ENCODE data around the gene AMDHD2. TPM values are rescaled to one million over a fixed set of nuclear protein-coding genes. Genes with fewer than 3 reads are reported as not detected.

AMDHD2 gene
- total and polyA plus RNA-seq, 9 donors, result 0.47 to 28.7 (median 25.6) TPM

DNA sequence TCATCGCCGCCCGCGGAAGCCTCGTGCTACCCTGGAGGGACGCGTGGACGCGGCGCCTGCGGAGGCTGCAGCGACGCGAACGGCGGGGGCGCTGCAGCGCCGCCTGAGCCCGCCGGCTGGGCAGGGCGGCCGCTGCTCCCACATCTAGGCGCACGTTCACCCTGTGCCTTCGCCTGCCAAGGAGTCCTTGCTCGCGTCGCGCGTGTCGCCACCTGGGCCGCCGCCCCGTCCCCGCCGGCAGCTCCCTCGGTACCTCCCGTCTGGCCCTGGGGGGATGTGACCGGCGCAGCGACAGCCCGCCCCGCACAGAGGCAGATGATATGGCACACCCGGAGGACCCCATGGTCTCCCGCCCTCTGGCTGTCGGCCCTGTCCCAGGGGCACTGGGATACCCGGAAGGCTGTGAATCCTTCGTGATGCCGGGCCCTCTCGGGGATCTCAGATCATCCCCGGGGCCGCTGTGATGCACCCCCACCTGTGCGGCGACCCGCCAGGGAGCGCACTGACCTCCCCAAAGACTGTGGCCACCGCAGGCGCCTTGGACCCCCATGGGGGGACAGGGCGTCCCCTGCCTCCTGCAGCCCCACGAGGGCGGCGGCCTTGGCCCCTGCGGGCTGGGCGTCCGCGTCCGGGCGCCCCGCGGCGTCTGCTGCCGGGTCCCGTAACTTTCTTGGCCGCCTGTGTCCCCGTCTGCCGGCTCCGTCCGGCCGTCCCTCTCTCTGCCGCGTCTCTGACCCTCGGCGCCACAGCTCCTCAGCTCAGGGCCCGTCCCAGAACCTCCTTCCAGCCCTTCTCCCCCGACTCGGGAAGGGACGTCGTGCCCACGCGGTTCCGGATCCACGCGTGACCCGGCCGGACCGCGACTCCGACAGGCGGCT, 45.9 kb upstream of the AMDHD2 start:
- no peak for TF ChIP-seq POLR2A (IDR thresholded peaks at IDR 0.05)
- TF ChIP-seq, protein P1, sequence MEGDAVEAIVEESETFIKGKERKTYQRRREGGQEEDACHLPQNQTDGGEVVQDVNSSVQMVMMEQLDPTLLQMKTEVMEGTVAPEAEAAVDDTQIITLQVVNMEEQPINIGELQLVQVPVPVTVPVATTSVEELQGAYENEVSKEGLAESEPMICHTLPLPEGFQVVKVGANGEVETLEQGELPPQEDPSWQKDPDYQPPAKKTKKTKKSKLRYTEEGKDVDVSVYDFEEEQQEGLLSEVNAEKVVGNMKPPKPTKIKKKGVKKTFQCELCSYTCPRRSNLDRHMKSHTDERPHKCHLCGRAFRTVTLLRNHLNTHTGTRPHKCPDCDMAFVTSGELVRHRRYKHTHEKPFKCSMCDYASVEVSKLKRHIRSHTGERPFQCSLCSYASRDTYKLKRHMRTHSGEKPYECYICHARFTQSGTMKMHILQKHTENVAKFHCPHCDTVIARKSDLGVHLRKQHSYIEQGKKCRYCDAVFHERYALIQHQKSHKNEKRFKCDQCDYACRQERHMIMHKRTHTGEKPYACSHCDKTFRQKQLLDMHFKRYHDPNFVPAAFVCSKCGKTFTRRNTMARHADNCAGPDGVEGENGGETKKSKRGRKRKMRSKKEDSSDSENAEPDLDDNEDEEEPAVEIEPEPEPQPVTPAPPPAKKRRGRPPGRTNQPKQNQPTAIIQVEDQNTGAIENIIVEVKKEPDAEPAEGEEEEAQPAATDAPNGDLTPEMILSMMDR (IDR thresholded peaks at IDR 0.05), result peak in 1 of 3 donors; percentile 25
- intact Hi-C loops (cut with DNase I), result no loop called here
- no peaks in the 10 kb centered on the region for H3K36me3 ChIP-seq
- peaks cover 6% of the 10 kb centered on the region for H3K27me3 ChIP-seq
- H3K9me3 ChIP-seq, result no peaks in the 10 kb centered on the region
- peaks cover 9% of the 10 kb centered on the region for H3K4me1 ChIP-seq (ENCODE audit: insufficient read depth)
- 0 to 1% (median 1%) methylated on average over 46 to 100 of the region's 100 CpGs for WGBS, 3 donors
- peak overlapping the region; percentile 62 for H3K4me3 ChIP-seq
- no peak overlapping the region for H3K27ac ChIP-seq
- peak in 4 of 5 donors; percentile 40 to 58 (median 47) for DNase-seq

DNA sequence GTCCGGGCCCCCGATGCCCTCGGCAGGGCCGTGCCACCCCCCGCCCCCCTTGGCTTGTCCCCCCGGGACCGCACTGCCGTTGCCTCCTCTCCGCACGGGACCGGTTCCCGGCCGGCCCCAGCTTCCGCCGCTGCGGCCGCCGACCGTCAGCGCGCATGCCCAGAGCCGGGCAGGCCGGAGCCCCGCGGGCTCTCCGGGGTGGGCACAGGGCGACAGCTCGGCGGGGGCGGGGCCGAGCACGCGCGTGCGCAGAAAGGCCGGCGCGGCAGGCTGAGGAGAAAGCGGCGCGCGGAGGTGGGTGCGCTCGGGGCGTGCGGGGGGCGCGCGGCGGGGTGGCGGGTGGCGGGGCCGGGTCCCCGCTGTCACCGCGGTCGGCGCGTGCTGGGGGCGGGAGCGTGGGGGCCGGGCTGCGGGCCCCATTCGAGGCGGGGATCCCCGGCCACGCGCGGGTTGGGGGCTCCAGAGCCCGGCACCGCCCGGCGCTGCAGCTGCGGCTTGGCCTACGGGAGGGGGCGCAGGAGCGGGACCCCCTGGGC, 45.2 kb upstream of the AMDHD2 start, which contains the start of gene TBC1D24:
Gene TBC1D24 (plus strand): TSS at position 251 of the 536 bp plus-strand sequence. CDS start 21,022 bp downstream, outside the sequence.
- 0 to 1% (median 0%) methylated on average over 7 to 77 of the region's 77 CpGs for WGBS, 3 donors
- Histone ChIP-seq H3K9me3 (no peaks in the 10 kb centered on the region), H3K4me1 (ENCODE audit: insufficient read depth) (peaks cover 9% of the 10 kb centered on the region), H3K36me3 (no peaks in the 10 kb centered on the region), H3K27me3 (peaks cover 6% of the 10 kb centered on the region), H3K4me3 (peak within 1 kb of the TSS; percentile 62), H3K27ac (no peak within 1 kb of the TSS)
- no peak for TF ChIP-seq EP300 (IDR thresholded peaks at IDR 0.05)
- TF ChIP-seq POLR2A (IDR thresholded peaks at IDR 0.05), result no peak
- TF ChIP-seq, protein P1 (IDR thresholded peaks at IDR 0.05), result no peak
- intact Hi-C loops (cut with DNase I), result no loop called here
- peak; percentile 84 to 92 (median 89) for DNase-seq

DNA sequence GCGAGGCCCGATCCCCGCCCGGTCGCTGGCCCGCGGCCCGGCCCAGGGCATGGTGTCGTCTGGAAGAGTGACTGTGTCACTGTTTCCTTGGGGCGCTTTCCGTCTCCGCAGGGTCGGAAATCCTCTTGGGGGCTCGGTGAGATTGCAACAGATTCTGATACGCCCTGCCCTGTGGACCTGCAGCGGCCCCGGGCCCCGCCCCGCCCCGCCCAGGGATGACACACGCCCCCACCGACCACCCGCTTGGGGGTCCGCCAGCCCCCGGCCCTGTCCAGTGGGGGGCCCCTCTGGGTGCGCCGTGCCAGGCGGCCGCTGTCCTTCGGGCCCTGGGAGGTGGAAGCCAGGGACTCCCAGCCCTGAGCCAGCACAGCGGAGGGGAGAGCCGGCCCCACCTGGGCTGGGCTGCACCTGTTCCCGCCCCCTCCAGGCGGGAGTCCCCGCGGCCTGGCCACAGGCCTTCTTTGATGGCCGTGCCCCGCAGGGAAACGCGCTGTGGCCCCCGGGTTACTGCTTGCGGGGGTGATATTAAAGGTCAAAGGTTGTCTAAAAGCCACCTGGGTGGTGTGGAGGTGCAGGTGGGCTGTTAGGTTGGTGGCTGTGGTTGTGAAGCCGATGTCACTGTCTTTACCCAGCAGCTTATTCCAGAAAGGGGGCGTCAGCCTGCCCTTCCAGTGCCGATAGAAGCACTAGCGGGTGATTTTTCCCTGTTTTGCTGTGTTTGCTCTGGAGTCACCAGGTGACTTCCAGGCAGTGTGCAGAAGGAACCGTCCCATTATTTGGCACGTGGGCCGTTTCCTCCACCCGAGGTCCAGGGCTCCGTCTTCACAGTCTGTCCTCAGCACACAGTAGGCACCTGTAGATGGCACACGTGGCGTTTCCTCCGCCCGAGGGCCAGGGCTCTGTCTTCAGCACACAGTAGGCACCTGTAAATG, 44.5 kb upstream of the AMDHD2 start:
- Histone ChIP-seq H3K4me3 (peak overlapping the region; percentile 62), H3K27me3 (peaks cover 6% of the 10 kb centered on the region), H3K9me3 (no peaks in the 10 kb centered on the region), H3K27ac (no peak overlapping the region), H3K36me3 (no peaks in the 10 kb centered on the region), H3K4me1 (ENCODE audit: insufficient read depth) (peaks cover 9% of the 10 kb centered on the region)
- DNase-seq, result peak in 1 of 5 donors; percentile 34
- TF ChIP-seq, protein P1 (IDR thresholded peaks at IDR 0.05), result no peak
- TF ChIP-seq EP300 (IDR thresholded peaks at IDR 0.05), result no peak
- no peak for TF ChIP-seq POLR2A (IDR thresholded peaks at IDR 0.05)
- intact Hi-C loops (cut with DNase I), result no loop called here
- WGBS, 3 donors, result 10 to 15% (median 11%) methylated on average over 39 to 55 of the region's 55 CpGs

DNA sequence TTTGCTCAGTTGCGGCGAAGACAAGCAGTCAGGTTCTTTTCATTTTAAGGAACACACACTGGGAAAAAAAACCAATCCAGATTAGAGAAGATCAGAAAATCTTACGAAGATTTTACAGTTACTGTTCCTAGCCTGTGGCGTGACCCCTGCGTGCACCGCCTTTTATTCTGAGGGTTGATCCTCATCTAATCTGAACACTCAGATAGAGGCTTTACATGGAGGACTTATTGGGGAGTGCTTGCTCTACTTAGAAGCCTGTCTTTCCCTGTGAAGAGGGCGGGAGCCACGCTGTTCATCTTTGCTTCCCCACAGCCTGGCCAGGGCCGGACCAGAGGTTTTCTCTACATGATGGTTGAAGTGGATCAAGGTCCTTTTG, 43.8 kb upstream of the AMDHD2 start:
- Histone ChIP-seq H3K36me3 (no peaks in the 10 kb centered on the region), H3K9me3 (no peaks in the 10 kb centered on the region), H3K4me1 (ENCODE audit: insufficient read depth) (peaks cover 5% of the 10 kb centered on the region), H3K4me3 (no peak overlapping the region), H3K27ac (no peak overlapping the region), H3K27me3 (peaks cover 5% of the 10 kb centered on the region)
- no peak for TF ChIP-seq POLR2A (IDR thresholded peaks at IDR 0.05)
- 93 to 94% (median 94%) methylated on average over 9 of the region's 9 CpGs for WGBS, 3 donors
- DNase-seq, result no peak
- intact Hi-C loops (cut with DNase I), result no loop called here

Measured in ovary (tissue), 9 donors.